ENCODE results near the gene PRKAB1. TPM values are rescaled to one million over a fixed set of nuclear protein-coding genes. Genes with fewer than 3 reads are reported as not detected.

The PRKAB1 gene
- total RNA-seq: 13.6 and 19.6 TPM in 2 replicates

GRCh38 chr12:119667577-119668323 lies at the start of gene PRKAB1:
TSS of gene PRKAB1 (plus strand) at chr12:119668133. CDS start at chr12:119668245, 112 bp downstream.

Small RNA genes within 50 kb of the gene (small RNA-seq; reads per million reads assigned to genes)
- not detected for gene RN7SKP197

Other genes with a start within 250 kb of the PRKAB1 start
- not detected in 2 replicates for gene TMEM233, start 74.4 kb upstream of the PRKAB1 start, total RNA-seq
- gene CIT, start 209.2 kb downstream of the PRKAB1 start, total RNA-seq: 33.8 and 44.3 TPM in 2 replicates

Measured in hair follicle dermal papilla cell (primary cell).